ENCODE data around the gene ZP2.
A peak's percentile ranks its signal among the peaks of the same experiment; 100 is the strongest.
"Not testable (repeated sequence)": the region's sequence is repeated elsewhere in the genome, so short reads cannot be mapped to it uniquely, and the experiment has no call there.

The ZP2 gene

GRCh38 chr16:21170116-21170515 is 41.3 kb downstream of the ZP2 start:
- not testable (repeated sequence) for DNase-seq

GRCh38 chr16:21169249-21169981 is 42.0 kb downstream of the ZP2 start:
- no peak for DNase-seq

GRCh38 chr16:21167929-21168602 is 43.3 kb downstream of the ZP2 start:
- no peak for DNase-seq

GRCh38 chr16:21167360-21167759 is 44.0 kb downstream of the ZP2 start:
- no peak for DNase-seq

- no peak for DNase-seq
These were observed 44.8 kb downstream of the ZP2 start for GRCh38 chr16:21166561-21166961.

- DNase-seq, result no peak
These were observed 46.7 kb downstream of the ZP2 start for GRCh38 chr16:21164521-21165168.

GRCh38 chr16:21163576-21163975 is 47.8 kb downstream of the ZP2 start:
- DNase-seq, result no peak

- no peak for DNase-seq
These were observed 48.7 kb downstream of the ZP2 start for GRCh38 chr16:21162661-21163151.

- no peak for DNase-seq
These were observed 50.2 kb downstream of the ZP2 start for GRCh38 chr16:21161211-21161610.

GRCh38 chr16:21160276-21160675 is 51.1 kb downstream of the ZP2 start:
- no peak for DNase-seq

GRCh38 chr16:21159281-21159951 is 52.0 kb downstream of the ZP2 start:
- DNase-seq, result peak; percentile 12

GRCh38 chr16:21158208-21159110 is 52.9 kb downstream of the ZP2 start, which contains the start of gene LDAF1:
Gene LDAF1, plus strand, starts transcription at chr16:21158674. Its CDS starts 2,509 bp downstream, at chr16:21161183.
- peak; percentile 66 for DNase-seq

- DNase-seq, result no peak
These were observed 53.7 kb downstream of the ZP2 start for GRCh38 chr16:21157632-21158031.

- DNase-seq, result no peak
These were observed 54.5 kb downstream of the ZP2 start for GRCh38 chr16:21156767-21157467.

- DNase-seq, result not testable (repeated sequence)
These were observed 55.4 kb downstream of the ZP2 start for GRCh38 chr16:21156011-21156410.

GRCh38 chr16:21153124-21153729 is 58.1 kb downstream of the ZP2 start:
- DNase-seq, result not testable (repeated sequence)

GRCh38 chr16:21152160-21153030 is 59.0 kb downstream of the ZP2 start:
- not testable (repeated sequence) for DNase-seq

GRCh38 chr16:21150375-21151001 is 60.9 kb downstream of the ZP2 start, which contains the start of gene DNAH3:
Gene DNAH3, minus strand, starts transcription at chr16:21150846. Its CDS starts 527 bp downstream, at chr16:21150319.
- DNase-seq, result no peak
